22Rv1 (cell line): ENCODE data around the gene PCSK5.

Experiments used
- H3K27ac ChIP-seq: fragments of 450-650 bp; 2 replicates; pipeline ENCODE4 v1.5.1; 2017
- ZFX ChIP-seq: fragments of 450-650 bp; IDR thresholded peaks from 2 replicates; pipeline ENCODE4 v1.6.1; 2017; ENCODE audit warnings: antibody characterized with exemption, borderline replicate concordance
- TF ChIP-seq, protein P1 (sequence below): fragments of 450-650 bp; IDR thresholded peaks from 2 replicates; pipeline ENCODE4 v1.5.1; 2017; ENCODE audit warnings: mild to moderate bottlenecking

Gene PCSK5

DNA sequence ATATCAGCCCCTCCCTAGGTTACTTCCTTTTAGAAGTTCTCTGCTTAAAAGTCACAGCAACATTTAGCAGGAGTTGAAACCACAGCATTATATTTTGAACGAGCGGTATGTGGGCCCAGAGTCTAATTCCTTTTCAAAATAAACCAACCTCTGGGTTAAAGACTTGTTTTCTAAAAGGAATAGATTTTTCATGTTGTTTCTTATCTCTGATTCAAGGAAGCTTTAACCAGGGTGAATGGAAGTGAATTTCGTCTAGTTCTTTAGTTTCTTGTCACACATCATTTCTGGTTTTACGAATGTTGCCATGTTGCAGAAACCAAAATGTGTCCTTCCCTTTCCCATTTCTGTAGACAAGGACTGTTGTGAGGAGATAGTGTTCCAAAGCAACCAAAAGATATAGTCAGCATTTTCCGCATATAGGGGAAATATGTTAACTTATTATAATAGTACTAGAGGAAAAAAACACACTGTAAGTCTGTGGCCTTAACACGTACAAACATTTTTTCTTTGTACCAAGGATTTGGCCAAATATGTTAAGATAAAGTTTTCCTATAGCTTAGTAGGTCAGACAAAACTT lies 142.4 kb downstream of the PCSK5 start:
- TF ChIP-seq, protein P1, sequence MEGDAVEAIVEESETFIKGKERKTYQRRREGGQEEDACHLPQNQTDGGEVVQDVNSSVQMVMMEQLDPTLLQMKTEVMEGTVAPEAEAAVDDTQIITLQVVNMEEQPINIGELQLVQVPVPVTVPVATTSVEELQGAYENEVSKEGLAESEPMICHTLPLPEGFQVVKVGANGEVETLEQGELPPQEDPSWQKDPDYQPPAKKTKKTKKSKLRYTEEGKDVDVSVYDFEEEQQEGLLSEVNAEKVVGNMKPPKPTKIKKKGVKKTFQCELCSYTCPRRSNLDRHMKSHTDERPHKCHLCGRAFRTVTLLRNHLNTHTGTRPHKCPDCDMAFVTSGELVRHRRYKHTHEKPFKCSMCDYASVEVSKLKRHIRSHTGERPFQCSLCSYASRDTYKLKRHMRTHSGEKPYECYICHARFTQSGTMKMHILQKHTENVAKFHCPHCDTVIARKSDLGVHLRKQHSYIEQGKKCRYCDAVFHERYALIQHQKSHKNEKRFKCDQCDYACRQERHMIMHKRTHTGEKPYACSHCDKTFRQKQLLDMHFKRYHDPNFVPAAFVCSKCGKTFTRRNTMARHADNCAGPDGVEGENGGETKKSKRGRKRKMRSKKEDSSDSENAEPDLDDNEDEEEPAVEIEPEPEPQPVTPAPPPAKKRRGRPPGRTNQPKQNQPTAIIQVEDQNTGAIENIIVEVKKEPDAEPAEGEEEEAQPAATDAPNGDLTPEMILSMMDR: no peak
- no peak for TF ChIP-seq ZFX
- no peak overlapping the region for H3K27ac ChIP-seq

DNA sequence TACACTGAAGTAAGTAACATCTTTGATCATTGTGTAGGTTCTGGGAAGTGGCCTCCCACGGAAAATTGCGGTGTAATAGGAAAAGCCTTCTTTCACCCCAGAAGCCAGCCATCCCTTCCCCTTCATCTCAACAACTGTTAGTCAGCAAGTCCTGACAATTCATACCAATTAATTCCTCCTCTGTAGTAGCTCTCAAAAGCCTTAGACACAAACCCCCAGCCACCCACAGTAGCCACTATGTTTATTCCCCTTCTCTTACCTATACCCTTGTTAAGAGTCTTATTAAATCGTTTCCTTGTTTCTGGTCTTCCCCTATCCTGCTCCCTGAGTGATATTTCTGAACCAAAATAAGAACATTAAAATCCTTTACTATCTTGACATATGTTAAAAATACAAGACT lies 143.6 kb downstream of the PCSK5 start:
- no peak for TF ChIP-seq ZFX
- TF ChIP-seq, protein P1: no peak
- H3K27ac ChIP-seq: no peak overlapping the region

DNA sequence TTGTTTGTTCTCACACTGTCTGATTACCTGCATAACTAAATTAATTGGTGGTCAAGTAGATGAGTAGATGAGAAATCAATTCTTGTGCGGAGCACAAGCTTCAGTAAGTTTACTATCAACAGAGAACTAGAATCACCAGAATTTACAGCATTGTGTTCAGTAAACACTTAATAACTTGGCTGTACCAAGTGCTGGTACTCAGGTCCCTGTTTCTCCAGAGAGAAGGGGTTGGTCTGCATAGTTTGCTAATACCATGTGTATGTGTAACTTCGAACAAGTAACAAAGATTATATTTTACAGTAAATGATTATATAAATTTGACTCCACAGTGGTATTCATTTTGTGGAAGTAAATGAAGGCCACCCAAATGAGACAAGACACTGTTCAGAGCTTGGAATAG lies 146.3 kb downstream of the PCSK5 start:
- TF ChIP-seq, protein P1: no peak
- no peak for TF ChIP-seq ZFX
- H3K27ac ChIP-seq: no peak overlapping the region

DNA sequence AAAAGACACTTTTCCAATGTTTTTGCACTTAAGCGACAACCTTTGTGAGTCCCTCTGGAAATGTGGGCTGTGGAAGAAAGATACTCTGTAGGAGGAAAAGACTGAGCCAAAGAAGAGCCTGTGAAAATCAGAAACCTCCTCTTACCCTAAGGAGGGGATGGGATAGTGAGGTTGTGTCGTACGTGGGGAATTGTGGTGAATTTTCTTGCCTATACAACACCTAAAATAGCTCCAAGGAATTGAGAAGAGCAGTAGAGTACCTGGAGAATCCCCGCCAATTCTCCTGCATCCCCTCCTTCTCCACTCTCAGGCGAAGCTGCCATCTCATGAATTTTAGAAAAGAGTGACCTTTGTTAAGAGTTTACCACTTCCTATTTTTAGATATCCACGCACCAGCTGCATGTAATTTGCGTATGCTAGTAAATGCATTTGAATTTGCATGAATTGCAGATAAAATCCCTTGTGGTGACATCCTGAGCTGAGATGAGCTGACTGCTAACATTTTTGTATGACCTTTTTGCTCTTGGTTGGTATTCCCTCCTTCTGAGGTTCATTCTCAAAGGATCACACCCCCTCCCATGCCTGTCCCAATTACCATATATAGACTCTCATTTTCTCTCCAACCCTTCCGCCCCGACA lies 147.2 kb downstream of the PCSK5 start:
- no peak overlapping the region for H3K27ac ChIP-seq
- TF ChIP-seq ZFX: no peak
- TF ChIP-seq, protein P1: no peak

DNA sequence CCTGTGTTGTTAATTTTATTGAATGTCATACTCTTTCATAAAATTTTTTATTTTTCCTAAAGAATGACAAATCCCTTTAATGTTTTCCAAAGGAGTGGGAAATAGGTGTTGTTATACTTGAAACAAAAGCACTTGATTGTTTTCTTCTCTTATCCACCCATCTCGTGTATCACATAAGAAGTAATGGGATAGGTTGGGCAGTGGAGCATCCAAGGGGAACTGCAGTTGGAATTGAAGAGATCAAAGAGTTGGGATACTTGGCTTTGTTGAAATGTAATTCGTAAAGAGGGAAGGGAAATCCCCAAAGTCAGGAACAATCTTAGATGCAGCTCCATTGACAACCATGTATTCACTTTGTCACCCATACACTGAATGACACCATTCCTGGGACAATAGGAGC lies 148.0 kb downstream of the PCSK5 start:
- H3K27ac ChIP-seq: no peak overlapping the region
- TF ChIP-seq, protein P1: no peak
- no peak for TF ChIP-seq ZFX

DNA sequence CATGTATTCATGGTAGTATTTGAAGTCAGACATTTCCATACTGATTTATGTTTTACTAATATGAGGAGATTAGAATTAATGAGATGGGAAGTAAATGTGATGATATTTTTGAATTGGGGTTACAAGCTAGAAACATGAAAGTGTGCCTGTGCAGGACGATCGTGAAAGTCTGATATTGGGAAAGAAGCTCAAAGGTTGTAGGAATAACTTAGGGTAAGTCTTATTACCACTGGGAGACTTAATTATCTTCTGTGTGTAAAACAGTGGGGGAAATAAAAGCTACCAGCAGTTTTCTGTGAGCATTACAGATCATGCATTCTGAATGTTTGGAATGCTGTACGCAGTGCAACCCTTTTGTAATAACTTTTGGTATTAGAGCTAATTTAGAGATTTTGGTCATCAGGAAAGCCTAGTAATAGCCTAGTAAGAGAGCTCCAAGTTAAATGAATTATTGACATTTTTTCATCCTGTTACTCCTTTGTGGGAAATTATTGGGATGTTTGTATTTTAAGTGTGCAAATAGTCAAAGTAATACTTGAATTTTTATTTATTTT lies 153.9 kb downstream of the PCSK5 start:
- TF ChIP-seq, protein P1: no peak
- no peak for TF ChIP-seq ZFX
- no peak overlapping the region for H3K27ac ChIP-seq

DNA sequence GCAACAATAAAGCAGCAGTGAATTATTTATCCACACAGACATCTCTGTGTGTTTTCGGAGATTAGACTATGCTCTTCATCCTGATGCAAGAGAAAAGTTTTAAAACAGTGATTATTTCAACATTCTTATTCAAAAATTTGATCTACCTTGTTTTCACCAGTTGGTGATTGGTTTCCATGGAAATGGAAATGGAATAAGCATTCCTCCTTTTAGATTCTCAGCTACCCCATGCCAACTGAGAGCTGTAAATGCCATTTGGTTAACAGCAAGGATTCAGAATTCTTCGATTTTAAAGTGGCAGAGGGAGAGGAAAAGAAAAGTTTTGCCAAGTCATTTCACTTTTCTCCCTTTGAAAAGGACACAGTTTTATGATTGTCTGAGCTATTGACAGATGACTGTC lies 154.7 kb downstream of the PCSK5 start:
- TF ChIP-seq, protein P1: no peak
- TF ChIP-seq ZFX: no peak
- no peak overlapping the region for H3K27ac ChIP-seq
